ENCODE measurements around the gene ZCCHC8. TPM values are rescaled to one million over a fixed set of nuclear protein-coding genes. Genes with fewer than 3 reads are reported as not detected.

Gene ZCCHC8
- total RNA-seq (20.5 and 23.8 TPM in 2 replicates), polyA plus RNA-seq (10.9 and 11.6 TPM in 2 replicates), polyA minus RNA-seq (ENCODE audit: low replicate concordance) (2.9 and 3.0 TPM in 2 replicates)
- polyA plus RNA-seq (2012) = 6.8 and 7.7 TPM in 2 replicates

DNA sequence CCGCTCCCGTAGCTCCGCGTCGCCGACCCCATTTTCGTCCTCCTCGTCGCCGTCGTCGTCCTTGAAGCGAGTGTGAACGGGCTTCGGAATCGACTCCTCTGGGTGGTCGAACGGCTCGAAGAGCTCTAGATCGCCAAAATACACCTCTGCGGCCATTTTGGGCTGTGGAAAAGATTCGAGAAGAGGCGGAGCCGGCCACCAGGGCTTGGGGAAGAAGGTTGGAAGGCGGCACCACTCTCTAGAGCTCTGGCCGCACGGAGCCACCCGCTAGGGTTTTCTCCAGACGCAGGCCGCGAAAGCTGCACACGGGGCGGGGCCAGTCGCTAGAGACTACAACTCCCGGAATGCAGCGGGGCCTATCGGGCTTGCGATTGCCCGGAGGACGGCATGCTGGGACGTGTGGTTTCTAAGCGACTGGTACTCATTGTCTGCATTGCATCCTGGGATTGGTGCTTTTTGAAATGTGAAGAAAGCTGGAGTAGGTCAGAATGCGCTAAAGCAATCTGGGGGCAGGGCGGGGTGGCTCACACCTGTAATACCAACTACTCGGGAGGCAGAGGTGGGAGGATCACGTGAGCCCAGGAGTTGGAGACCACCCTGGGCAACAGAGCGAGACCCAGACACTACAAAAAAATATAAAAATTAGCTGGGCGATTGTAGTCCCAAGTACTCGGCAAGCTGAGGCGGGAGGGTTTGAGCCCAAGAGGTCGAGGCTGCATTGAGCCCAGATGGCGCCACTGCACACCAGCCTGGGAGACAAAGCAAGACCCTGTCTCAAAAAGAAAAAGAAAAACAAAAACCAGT, at the start of gene ZCCHC8:
TSS of gene ZCCHC8 (minus strand) at position 248 of the 804 bp plus-strand sequence. CDS start at position 156, 92 bp downstream.
- peaks cover 30% of the 10 kb centered on the region for H3K79me2 ChIP-seq (ENCODE audit: control insufficient read depth, insufficient read depth, low read length)
- H3K4me1 ChIP-seq (ENCODE audit: control insufficient read depth, extremely low read depth, insufficient read depth, low read length) = no peaks in the 10 kb centered on the region
- peak within 1 kb of the TSS; percentile 95 for H2AFZ ChIP-seq (ENCODE audit: low read length)
- H3K4me3 ChIP-seq (replicated peaks in 1 of 4; ENCODE audit: control extremely low read depth in 1 of 4, insufficient read depth in 1 of 4, low read depth in 3 of 4, low read length in 4 of 4) = peak within 1 kb of the TSS; percentile 61 to 96 (median 86)
- H3K4me2 ChIP-seq (ENCODE audit: extremely low read depth, insufficient read depth, low read length) = peak within 1 kb of the TSS; percentile 71
- peak within 1 kb of the TSS; percentile 99 for H3K9ac ChIP-seq (ENCODE audit: insufficient read depth, low read length)
- no peaks in the 10 kb centered on the region for H4K20me1 ChIP-seq (ENCODE audit: control insufficient read depth, extremely low read depth, insufficient read depth, low read length)
- H3K27me3 ChIP-seq (ENCODE audit: control insufficient read depth, insufficient read depth, low read length) = no peaks in the 10 kb centered on the region
- H3K36me3 ChIP-seq (ENCODE audit: control insufficient read depth, insufficient read depth, low read length) = peaks cover 2% of the 10 kb centered on the region
- peak; percentile 98 for DNase-seq (ENCODE audit: low read depth in 2 of 2)
- H3K27ac ChIP-seq (ENCODE audit: insufficient read depth, low read length) = peak within 1 kb of the TSS; percentile 99
- TF ChIP-seq, protein P1, sequence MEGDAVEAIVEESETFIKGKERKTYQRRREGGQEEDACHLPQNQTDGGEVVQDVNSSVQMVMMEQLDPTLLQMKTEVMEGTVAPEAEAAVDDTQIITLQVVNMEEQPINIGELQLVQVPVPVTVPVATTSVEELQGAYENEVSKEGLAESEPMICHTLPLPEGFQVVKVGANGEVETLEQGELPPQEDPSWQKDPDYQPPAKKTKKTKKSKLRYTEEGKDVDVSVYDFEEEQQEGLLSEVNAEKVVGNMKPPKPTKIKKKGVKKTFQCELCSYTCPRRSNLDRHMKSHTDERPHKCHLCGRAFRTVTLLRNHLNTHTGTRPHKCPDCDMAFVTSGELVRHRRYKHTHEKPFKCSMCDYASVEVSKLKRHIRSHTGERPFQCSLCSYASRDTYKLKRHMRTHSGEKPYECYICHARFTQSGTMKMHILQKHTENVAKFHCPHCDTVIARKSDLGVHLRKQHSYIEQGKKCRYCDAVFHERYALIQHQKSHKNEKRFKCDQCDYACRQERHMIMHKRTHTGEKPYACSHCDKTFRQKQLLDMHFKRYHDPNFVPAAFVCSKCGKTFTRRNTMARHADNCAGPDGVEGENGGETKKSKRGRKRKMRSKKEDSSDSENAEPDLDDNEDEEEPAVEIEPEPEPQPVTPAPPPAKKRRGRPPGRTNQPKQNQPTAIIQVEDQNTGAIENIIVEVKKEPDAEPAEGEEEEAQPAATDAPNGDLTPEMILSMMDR (conservative IDR thresholded peaks at IDR 0.05 in 1 of 2, IDR thresholded peaks at IDR 0.05 in 1 of 2; ENCODE audit: low read depth in 1 of 2, low read length in 2 of 2) = peak in 1 of 2 donors; percentile 7
- no peak for TF ChIP-seq EZH2 (IDR thresholded peaks at IDR 0.05; ENCODE audit: low read length, missing control alignments)
- no peaks in the 10 kb centered on the region for H3K9me3 ChIP-seq (ENCODE audit: control insufficient read depth, insufficient read depth, low read depth, low read length)

DNA sequence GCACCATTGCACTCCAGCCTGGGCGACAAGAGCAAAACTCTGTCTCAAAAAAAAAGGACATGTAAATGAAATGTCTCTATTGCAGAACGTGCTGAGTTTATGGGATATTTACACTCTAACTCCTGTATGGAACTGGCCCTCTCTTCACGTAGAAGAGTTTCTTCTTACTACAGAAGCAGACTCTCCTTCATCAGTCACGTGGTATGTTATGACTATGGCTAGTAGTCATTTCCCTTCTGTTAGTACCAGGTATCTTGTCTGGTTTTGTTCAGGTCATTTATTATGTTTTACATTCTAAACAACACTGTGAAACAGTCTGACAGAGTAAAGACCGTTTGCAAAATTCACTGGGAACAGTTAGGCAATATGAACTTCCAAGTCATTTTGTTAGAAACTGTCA, 46.6 kb upstream of the ZCCHC8 start:
- Histone ChIP-seq H3K4me2 (ENCODE audit: extremely low read depth, insufficient read depth, low read length) (no peak overlapping the region), H3K4me1 (ENCODE audit: control insufficient read depth, extremely low read depth, insufficient read depth, low read length) (no peaks in the 10 kb centered on the region), H3K9ac (ENCODE audit: insufficient read depth, low read length) (no peak overlapping the region), H2AFZ (ENCODE audit: low read length) (no peak overlapping the region), H4K20me1 (ENCODE audit: control insufficient read depth, extremely low read depth, insufficient read depth, low read length) (no peaks in the 10 kb centered on the region), H3K27me3 (ENCODE audit: control insufficient read depth, insufficient read depth, low read length) (no peaks in the 10 kb centered on the region), H3K36me3 (ENCODE audit: control insufficient read depth, insufficient read depth, low read length) (peaks cover 3% of the 10 kb centered on the region), H3K79me2 (ENCODE audit: control insufficient read depth, insufficient read depth, low read length) (no peaks in the 10 kb centered on the region), H3K27ac (ENCODE audit: insufficient read depth, low read length) (no peak overlapping the region), H3K9me3 (ENCODE audit: control insufficient read depth, insufficient read depth, low read depth, low read length) (no peaks in the 10 kb centered on the region), H3K4me3 (replicated peaks in 1 of 4; ENCODE audit: control extremely low read depth in 1 of 4, insufficient read depth in 1 of 4, low read depth in 3 of 4, low read length in 4 of 4) (no peak overlapping the region)
- no peak for DNase-seq (ENCODE audit: low read depth in 2 of 2)
- TF ChIP-seq, protein P1 (conservative IDR thresholded peaks at IDR 0.05 in 1 of 2, IDR thresholded peaks at IDR 0.05 in 1 of 2; ENCODE audit: low read depth in 1 of 2, low read length in 2 of 2) = no peak
- no peak for TF ChIP-seq EZH2 (IDR thresholded peaks at IDR 0.05; ENCODE audit: low read length, missing control alignments)

DNA sequence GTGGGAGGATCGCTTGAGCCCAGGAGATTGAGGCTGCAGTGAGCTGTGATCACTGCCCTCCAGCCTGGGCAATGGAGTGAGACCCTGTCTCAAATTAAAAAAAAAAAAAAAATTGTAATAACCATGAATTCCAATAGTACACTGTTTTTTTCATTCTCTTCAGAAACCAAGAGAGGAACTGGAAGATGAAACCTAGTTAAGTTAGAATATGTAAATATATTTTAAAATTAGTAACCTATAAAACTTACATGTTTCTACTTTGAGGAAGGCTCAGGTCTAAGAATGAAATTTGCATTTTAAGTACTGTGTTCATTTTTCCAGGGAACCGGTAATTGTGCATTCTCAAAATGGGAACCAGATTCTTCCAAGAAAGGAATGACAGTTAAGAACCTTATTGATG, 45.1 kb upstream of the ZCCHC8 start:
- H3K36me3 ChIP-seq (ENCODE audit: control insufficient read depth, insufficient read depth, low read length) = no peaks in the 10 kb centered on the region
- no peak overlapping the region for H3K9ac ChIP-seq (ENCODE audit: insufficient read depth, low read length)
- H3K79me2 ChIP-seq (ENCODE audit: control insufficient read depth, insufficient read depth, low read length) = no peaks in the 10 kb centered on the region
- H3K4me2 ChIP-seq (ENCODE audit: extremely low read depth, insufficient read depth, low read length) = no peak overlapping the region
- no peaks in the 10 kb centered on the region for H4K20me1 ChIP-seq (ENCODE audit: control insufficient read depth, extremely low read depth, insufficient read depth, low read length)
- TF ChIP-seq EZH2 (IDR thresholded peaks at IDR 0.05; ENCODE audit: low read length, missing control alignments) = no peak
- TF ChIP-seq, protein P1 (conservative IDR thresholded peaks at IDR 0.05 in 1 of 2, IDR thresholded peaks at IDR 0.05 in 1 of 2; ENCODE audit: low read depth in 1 of 2, low read length in 2 of 2) = no peak
- no peaks in the 10 kb centered on the region for H3K27me3 ChIP-seq (ENCODE audit: control insufficient read depth, insufficient read depth, low read length)
- no peak for DNase-seq (ENCODE audit: low read depth in 2 of 2)
- H3K4me3 ChIP-seq (replicated peaks in 1 of 4; ENCODE audit: control extremely low read depth in 1 of 4, insufficient read depth in 1 of 4, low read depth in 3 of 4, low read length in 4 of 4) = no peak overlapping the region
- H2AFZ ChIP-seq (ENCODE audit: low read length) = no peak overlapping the region
- no peak overlapping the region for H3K27ac ChIP-seq (ENCODE audit: insufficient read depth, low read length)
- H3K4me1 ChIP-seq (ENCODE audit: control insufficient read depth, extremely low read depth, insufficient read depth, low read length) = no peaks in the 10 kb centered on the region
- no peaks in the 10 kb centered on the region for H3K9me3 ChIP-seq (ENCODE audit: control insufficient read depth, insufficient read depth, low read depth, low read length)

All from fibroblast of lung (primary cell).